Prostate gland (tissue), 2 donors: Measurements from ENCODE around the gene SLC9C2. TPM values are rescaled to one million over a fixed set of nuclear protein-coding genes. Genes with fewer than 3 reads are reported as not detected.
"Not testable (repeated sequence)": the region's sequence is repeated elsewhere in the genome, so short reads cannot be mapped to it uniquely, and the experiment has no call there.

Source experiments
- DNase-seq: peaks from one replicate; pipeline ENCODE4 v3.0.0-alpha.2; 2019; ENCODE audit warnings: low spot score
- H3K27ac ChIP-seq, 2 donors: fragments of 200-600 bp; sonication (generic); 2 replicates each; pipeline ENCODE4 v1.5.1; 2017 to 2019
- H3K27me3 ChIP-seq: fragments of 200-600 bp; sonication (generic); replicated peaks from 2 replicates; pipeline ENCODE4 v1.5.1; 2019; ENCODE audit not compliant: insufficient read depth
- H3K36me3 ChIP-seq, 2 donors: fragments of 200-600 bp; sonication (generic); 1 replicate in 1 of 2; 2 replicates in 1 of 2; pipeline versions ENCODE4 v1.5.1 to v1.8.1; 2017 to 2019
- H3K4me1 ChIP-seq: fragments of 200-600 bp; sonication (generic); replicated peaks from 2 replicates; pipeline ENCODE4 v1.5.1; 2019
- H3K4me3 ChIP-seq, 2 donors: fragments of 200-600 bp; sonication (generic); 2 replicates each; pipeline ENCODE4 v1.5.1; 2017 to 2019
- H3K9me3 ChIP-seq: fragments of 200-600 bp; sonication (generic); 2 replicates; pipeline ENCODE4 v1.5.1; 2017
- CTCF ChIP-seq, 4 experiments: fragments of 200-600 bp in 2 of 4; fragments of 450-650 bp in 2 of 4; sonication (generic) in 2 of 4; IDR thresholded peaks; 1 replicate in 3 of 4; 2 replicates in 1 of 4; pipeline ENCODE4 v1.5.1; 2016 to 2019; ENCODE audit warnings: antibody characterized with exemption in 4 of 4, mild to moderate bottlenecking in 2 of 4, moderate library complexity in 2 of 4
- POLR2A ChIP-seq: fragments of 450-650 bp; IDR thresholded peaks from one replicate; pipeline ENCODE4 v1.6.1; 2016; ENCODE audit warnings: antibody characterized with exemption, mild to moderate bottlenecking
- POLR2AphosphoS5 ChIP-seq: sonication (generic); formaldehyde crosslinking; IDR thresholded peaks from one replicate; pipeline ENCODE4 v1.6.1; 2017; ENCODE audit warnings: antibody characterized with exemption
- WGBS: methylation state at CpG from one replicate; pipeline ENCODE4 v1.1.5; 2018; 5-methylcytosine and 5-hydroxymethylcytosine counted together
- intact Hi-C: fragments of 100-400 bp; cut with DNase I; formaldehyde crosslinking; loops from one replicate; pipeline ENCODE4 v1.14.2; 2022
- total RNA-seq, 2 donors: library from RNA; depleted of rRNA; stranded (reverse); fragments of >200 nt; gene quantifications; one replicate each; pipeline ENCODE4 v1.1.0, GENCODE V29; 2016

SLC9C2 gene
- total RNA-seq, 2 donors from 2014 or later, result 40.6 TPM; not detected in 1

GRCh38 chr1:173627269-173627668, 24.4 kb upstream of the SLC9C2 start:
- Histone ChIP-seq H3K9me3 (no peaks in the 10 kb centered on the region), H3K4me3 (no peak overlapping the region), H3K36me3 (no peaks in the 10 kb centered on the region), H3K27ac (no peak overlapping the region), H3K27me3 (no peaks in the 10 kb centered on the region), H3K4me1 (no peaks in the 10 kb centered on the region)
- TF ChIP-seq CTCF (IDR thresholded peaks at IDR 0.05), result no peak
- TF ChIP-seq POLR2AphosphoS5, result no peak
- no peak for TF ChIP-seq POLR2A
- intact Hi-C loops, result no loop called here
- DNase-seq, result no peak

- H3K36me3 ChIP-seq, result no peaks in the 10 kb centered on the region
- H3K27ac ChIP-seq, result no peak overlapping the region
- H3K4me1 ChIP-seq, result no peaks in the 10 kb centered on the region
- no peaks in the 10 kb centered on the region for H3K27me3 ChIP-seq
- no peak for DNase-seq
- intact Hi-C loops, result no loop called here
- no peak for TF ChIP-seq CTCF (IDR thresholded peaks at IDR 0.05)
- no peak for TF ChIP-seq POLR2AphosphoS5
- TF ChIP-seq POLR2A, result no peak
- H3K9me3 ChIP-seq, result no peaks in the 10 kb centered on the region
- WGBS, result 93% methylated on average over 4 of the region's 4 CpGs
- H3K4me3 ChIP-seq, result no peak overlapping the region
Observed at GRCh38 chr1:173616859-173617258, 14.0 kb upstream of the SLC9C2 start.

- WGBS, result 97% methylated on average over 32 of the region's 32 CpGs
- H3K4me1 ChIP-seq, DNase-seq, H3K36me3 ChIP-seq, H3K9me3 ChIP-seq, H3K27ac ChIP-seq, H3K4me3 ChIP-seq, H3K27me3 ChIP-seq, intact Hi-C loops: not testable (repeated sequence)
Observed at GRCh38 chr1:173613086-173613485, 10.2 kb upstream of the SLC9C2 start.

- no peak overlapping the region for H3K4me3 ChIP-seq
- no peaks in the 10 kb centered on the region for H3K9me3 ChIP-seq
- H3K4me1 ChIP-seq, result no peaks in the 10 kb centered on the region
- DNase-seq, result no peak
- TF ChIP-seq POLR2A (no peak), CTCF (IDR thresholded peaks at IDR 0.05) (no peak), POLR2AphosphoS5 (no peak)
- H3K27me3 ChIP-seq, result no peaks in the 10 kb centered on the region
- no peaks in the 10 kb centered on the region for H3K36me3 ChIP-seq
- WGBS, result 86% methylated on average over 4 of the region's 4 CpGs
- intact Hi-C loops, result no loop called here
- H3K27ac ChIP-seq, result no peak overlapping the region
Observed at GRCh38 chr1:173608503-173609216, 5.8 kb upstream of the SLC9C2 start.

- Histone ChIP-seq H3K36me3 (no peaks in the 10 kb centered on the region), H3K4me1 (no peaks in the 10 kb centered on the region), H3K9me3 (no peaks in the 10 kb centered on the region), H3K27me3 (no peaks in the 10 kb centered on the region), H3K27ac (no peak overlapping the region), H3K4me3 (no peak overlapping the region)
- WGBS, result 79% methylated on average over 2 of the region's 2 CpGs
- intact Hi-C loops, result no loop called here
- DNase-seq, result no peak
- TF ChIP-seq POLR2A, result no peak
- no peak for TF ChIP-seq CTCF (IDR thresholded peaks at IDR 0.05)
- TF ChIP-seq POLR2AphosphoS5, result no peak
Observed at GRCh38 chr1:173601588-173601987, 1.3 kb downstream of the SLC9C2 start.
